ENCODE data around the gene ASIC1. TPM values are rescaled to one million over a fixed set of nuclear protein-coding genes. Genes with fewer than 3 reads are reported as not detected.

Gene ASIC1
- total and polyA plus RNA-seq, 12 donors, result 0.17 to 1.6 (median 0.70) TPM

DNA sequence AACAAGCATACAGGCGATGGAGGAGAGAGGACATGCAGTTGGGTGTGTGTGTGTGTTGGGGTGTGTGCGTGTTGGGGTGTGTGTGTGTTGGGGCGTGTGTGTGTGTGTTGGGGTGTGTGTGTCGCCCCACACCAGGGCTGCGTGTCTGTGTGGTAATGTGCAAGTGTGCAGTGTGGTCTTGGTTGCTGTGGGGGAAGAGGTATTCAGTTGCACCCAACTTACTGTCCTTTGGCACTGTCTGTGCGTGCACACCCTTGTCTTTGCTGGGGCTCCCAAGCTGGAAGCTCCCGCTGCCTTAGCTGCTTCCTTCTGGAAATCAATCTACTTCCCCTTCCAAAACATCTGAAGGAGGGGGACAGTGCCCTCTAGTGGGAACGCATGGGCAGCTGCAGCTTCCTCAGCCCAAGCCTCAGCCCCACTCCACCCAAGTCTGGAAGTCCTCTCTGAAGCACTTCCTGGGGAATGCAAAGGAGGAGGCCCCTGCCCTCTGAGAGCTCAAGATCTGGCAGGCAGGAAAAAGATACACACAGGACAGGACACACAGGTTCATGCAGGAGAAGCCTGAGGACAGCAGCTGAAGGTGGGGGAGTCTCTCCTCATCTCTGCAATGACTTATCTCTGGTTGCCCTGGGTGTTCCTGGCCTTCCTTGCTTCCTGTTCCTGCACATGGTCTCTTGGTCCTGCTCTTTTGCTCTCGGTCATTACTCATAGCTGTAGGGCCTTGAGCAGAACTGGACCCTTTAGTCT lies 13.1 kb downstream of the ASIC1 start:
- peak overlapping the region in 1 of 10 donors; percentile 20 for H3K4me3 ChIP-seq
- H3K27me3 ChIP-seq, result no peaks in the 10 kb centered on the region
- ATAC-seq (peak; percentile 66 to 84 (median 80)), DNase-seq (peak; percentile 74 to 84)
- peaks cover 3 to 19% (median 10%) of the 10 kb centered on the region in 9 donors for H3K4me1 ChIP-seq
- no peaks in the 10 kb centered on the region for H3K36me3 ChIP-seq
- WGBS, 2 donors, result 45 to 47% methylated on average over 9 of the region's 9 CpGs
- TF ChIP-seq, protein P1, sequence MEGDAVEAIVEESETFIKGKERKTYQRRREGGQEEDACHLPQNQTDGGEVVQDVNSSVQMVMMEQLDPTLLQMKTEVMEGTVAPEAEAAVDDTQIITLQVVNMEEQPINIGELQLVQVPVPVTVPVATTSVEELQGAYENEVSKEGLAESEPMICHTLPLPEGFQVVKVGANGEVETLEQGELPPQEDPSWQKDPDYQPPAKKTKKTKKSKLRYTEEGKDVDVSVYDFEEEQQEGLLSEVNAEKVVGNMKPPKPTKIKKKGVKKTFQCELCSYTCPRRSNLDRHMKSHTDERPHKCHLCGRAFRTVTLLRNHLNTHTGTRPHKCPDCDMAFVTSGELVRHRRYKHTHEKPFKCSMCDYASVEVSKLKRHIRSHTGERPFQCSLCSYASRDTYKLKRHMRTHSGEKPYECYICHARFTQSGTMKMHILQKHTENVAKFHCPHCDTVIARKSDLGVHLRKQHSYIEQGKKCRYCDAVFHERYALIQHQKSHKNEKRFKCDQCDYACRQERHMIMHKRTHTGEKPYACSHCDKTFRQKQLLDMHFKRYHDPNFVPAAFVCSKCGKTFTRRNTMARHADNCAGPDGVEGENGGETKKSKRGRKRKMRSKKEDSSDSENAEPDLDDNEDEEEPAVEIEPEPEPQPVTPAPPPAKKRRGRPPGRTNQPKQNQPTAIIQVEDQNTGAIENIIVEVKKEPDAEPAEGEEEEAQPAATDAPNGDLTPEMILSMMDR (IDR thresholded peaks at IDR 0.05), result peak; percentile 87 to 95 (median 93)
- no peaks in the 10 kb centered on the region for H3K9me3 ChIP-seq
- intact Hi-C loops (cut with DNase I), result loop anchor here in 8 of 10 donors (1.0 to 10.0 kb wide), 7 partner anchors 33 to 293 kb away; no protein-coding TSS in a partner anchor
- H3K27ac ChIP-seq, result peak overlapping the region in 1 of 10 donors; percentile 0

DNA sequence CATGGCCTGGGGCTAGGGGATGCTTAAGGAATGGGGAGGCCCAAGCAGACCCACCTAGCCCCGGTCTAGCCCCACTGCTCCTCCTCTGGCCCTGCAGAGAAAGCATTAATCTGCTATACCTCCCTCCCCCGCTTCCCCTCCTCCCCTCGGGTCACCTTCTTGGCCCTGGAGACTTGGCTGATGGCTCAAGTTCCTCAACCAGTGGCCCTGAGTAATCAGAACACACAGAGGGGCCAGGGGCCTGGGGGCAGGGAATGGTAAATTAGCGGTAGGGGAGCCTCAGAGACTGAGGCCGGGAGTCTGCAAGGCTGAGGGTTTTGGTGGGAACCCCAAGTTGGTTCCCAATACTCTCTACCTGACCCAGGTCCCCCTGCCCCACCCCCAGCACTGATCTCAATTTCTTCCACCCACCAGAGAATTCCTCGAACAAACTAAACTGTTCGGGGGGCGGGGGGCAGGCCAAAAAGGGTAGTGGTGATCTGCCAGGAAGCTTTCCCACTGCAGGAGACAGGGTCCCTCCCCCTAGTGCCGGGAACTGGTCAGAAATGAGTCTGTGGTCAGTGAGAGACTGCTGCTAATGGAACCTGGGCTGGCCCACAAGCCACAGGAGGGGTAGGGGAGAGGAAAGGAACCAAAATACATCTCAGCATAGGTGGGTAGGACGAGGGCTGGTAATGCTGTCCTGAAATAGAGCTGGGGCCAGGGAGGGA lies 15.0 kb downstream of the ASIC1 start:
- no peak for DNase-seq
- Histone ChIP-seq H3K4me3 (no peak overlapping the region), H3K27me3 (no peaks in the 10 kb centered on the region), H3K4me1 (peaks cover 3 to 15% (median 6%) of the 10 kb centered on the region in 9 donors), H3K36me3 (no peaks in the 10 kb centered on the region), H3K9me3 (no peaks in the 10 kb centered on the region), H3K27ac (no peak overlapping the region)
- TF ChIP-seq, protein P1 (IDR thresholded peaks at IDR 0.05), result no peak
- 75 to 78% methylated on average over 10 of the region's 10 CpGs for WGBS, 2 donors
- intact Hi-C loops (cut with DNase I), result loop anchor here in 7 of 10 donors (5.0 to 10.0 kb wide), 5 partner anchors 35 to 295 kb away; no protein-coding TSS in a partner anchor
- ATAC-seq, result no peak

DNA sequence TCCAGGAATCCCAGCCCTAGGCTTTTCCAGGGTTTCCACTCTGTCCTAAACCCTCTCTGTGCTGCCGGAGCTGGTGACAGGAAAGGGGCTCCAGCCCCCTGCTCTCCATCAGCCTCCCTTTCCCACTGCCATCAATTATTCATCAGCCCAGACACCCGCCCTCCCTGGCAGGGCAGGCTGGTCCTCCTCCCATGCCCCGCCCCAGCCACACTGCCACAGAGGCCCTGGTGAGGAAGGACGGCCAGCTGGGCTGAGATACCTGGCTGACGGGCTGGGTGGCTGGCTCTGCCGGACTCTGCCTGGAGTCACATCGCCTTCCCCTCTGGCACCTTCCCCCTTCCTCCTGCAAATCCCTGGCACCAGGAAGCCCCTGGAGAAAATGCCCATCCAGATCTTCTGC lies 15.8 kb downstream of the ASIC1 start:
- Histone ChIP-seq H3K27ac (no peak overlapping the region), H3K4me3 (no peak overlapping the region), H3K27me3 (no peaks in the 10 kb centered on the region), H3K4me1 (peaks cover 3 to 15% (median 6%) of the 10 kb centered on the region in 9 donors), H3K9me3 (no peaks in the 10 kb centered on the region), H3K36me3 (no peaks in the 10 kb centered on the region)
- no peak for ATAC-seq
- intact Hi-C loops (cut with DNase I), result loop anchor here in 7 of 10 donors (5.0 to 10.0 kb wide), 5 partner anchors 36 to 296 kb away; no protein-coding TSS in a partner anchor
- TF ChIP-seq, protein P1 (IDR thresholded peaks at IDR 0.05), result no peak
- WGBS, 2 donors, result 91 to 93% methylated on average over 7 of the region's 7 CpGs
- DNase-seq, result no peak

DNA sequence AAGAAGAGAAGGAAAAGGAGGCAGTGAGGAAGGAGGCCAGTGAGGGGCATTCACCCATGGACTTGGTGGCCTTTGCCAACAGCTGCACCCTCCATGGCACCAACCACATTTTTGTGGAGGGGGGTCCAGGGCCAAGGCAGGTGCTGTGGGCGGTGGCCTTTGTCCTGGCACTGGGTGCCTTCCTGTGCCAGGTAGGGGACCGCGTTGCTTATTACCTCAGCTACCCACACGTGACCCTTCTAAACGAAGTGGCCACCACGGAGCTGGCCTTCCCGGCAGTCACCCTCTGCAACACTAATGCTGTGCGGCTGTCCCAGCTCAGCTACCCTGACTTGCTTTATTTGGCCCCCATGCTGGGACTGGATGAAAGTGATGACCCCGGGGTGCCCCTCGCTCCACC lies 16.3 kb downstream of the ASIC1 start:
- TF ChIP-seq, protein P1 (IDR thresholded peaks at IDR 0.05), result no peak
- no peak overlapping the region for H3K4me3 ChIP-seq
- intact Hi-C loops (cut with DNase I), result loop anchor here in 7 of 10 donors (1.0 to 10.0 kb wide), 6 partner anchors 36 to 296 kb away; no protein-coding TSS in a partner anchor
- DNase-seq (no peak), ATAC-seq (no peak)
- 83 to 86% methylated on average over 10 of the region's 10 CpGs for WGBS, 2 donors
- H3K4me1 ChIP-seq, result peaks cover 3 to 15% (median 6%) of the 10 kb centered on the region in 9 donors
- no peak overlapping the region for H3K27ac ChIP-seq
- H3K36me3 ChIP-seq, result no peaks in the 10 kb centered on the region
- H3K27me3 ChIP-seq, result no peaks in the 10 kb centered on the region
- no peaks in the 10 kb centered on the region for H3K9me3 ChIP-seq

Data from heart right ventricle (tissue), 16 donors.